Measurements from ENCODE around the gene PAXX. TPM values are rescaled to one million over a fixed set of nuclear protein-coding genes. Genes with fewer than 3 reads are reported as not detected.
"Not testable (repeated sequence)": the region's sequence is repeated elsewhere in the genome, so short reads cannot be mapped to it uniquely, and the experiment has no call there.

The PAXX gene
- total RNA-seq, 1 donor from 2014 or later: 10.0 TPM

DNA sequence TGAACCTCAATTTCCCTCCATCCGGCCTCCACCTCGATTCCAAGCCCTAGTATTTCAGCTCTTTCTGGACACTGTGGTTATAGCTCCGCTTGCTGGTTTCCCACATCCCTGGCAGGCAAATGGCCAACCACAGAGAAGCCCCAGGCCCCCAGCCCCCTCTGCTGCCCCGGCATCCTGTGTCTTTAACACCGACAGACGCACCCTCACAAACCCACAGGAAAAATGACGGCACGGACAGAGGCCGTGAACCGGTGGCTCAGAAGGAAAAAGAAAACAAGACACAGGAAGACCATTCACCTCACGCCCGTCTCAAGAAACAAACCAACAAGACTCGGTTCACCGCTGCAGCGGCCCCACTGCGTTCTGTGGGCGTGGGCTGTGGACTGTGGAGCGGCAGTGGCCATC is 5.6 kb downstream of the PAXX start:
- TF ChIP-seq, protein P1, sequence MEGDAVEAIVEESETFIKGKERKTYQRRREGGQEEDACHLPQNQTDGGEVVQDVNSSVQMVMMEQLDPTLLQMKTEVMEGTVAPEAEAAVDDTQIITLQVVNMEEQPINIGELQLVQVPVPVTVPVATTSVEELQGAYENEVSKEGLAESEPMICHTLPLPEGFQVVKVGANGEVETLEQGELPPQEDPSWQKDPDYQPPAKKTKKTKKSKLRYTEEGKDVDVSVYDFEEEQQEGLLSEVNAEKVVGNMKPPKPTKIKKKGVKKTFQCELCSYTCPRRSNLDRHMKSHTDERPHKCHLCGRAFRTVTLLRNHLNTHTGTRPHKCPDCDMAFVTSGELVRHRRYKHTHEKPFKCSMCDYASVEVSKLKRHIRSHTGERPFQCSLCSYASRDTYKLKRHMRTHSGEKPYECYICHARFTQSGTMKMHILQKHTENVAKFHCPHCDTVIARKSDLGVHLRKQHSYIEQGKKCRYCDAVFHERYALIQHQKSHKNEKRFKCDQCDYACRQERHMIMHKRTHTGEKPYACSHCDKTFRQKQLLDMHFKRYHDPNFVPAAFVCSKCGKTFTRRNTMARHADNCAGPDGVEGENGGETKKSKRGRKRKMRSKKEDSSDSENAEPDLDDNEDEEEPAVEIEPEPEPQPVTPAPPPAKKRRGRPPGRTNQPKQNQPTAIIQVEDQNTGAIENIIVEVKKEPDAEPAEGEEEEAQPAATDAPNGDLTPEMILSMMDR (IDR thresholded peaks at IDR 0.05; ENCODE audit: insufficient read depth, low read length, severe bottlenecking): no peak
- Histone ChIP-seq H3K36me3 (ENCODE audit: control insufficient read depth, insufficient read depth, low read length) (peaks cover 2% of the 10 kb centered on the region), H3K27me3 (ENCODE audit: control insufficient read depth, insufficient read depth, low read length) (no peaks in the 10 kb centered on the region), H3K4me3 (ENCODE audit: low read depth, low read length) (no peak overlapping the region)
- DNase-seq (ENCODE audit: low read depth): no peak
- no peak for FAIRE-seq

DNA sequence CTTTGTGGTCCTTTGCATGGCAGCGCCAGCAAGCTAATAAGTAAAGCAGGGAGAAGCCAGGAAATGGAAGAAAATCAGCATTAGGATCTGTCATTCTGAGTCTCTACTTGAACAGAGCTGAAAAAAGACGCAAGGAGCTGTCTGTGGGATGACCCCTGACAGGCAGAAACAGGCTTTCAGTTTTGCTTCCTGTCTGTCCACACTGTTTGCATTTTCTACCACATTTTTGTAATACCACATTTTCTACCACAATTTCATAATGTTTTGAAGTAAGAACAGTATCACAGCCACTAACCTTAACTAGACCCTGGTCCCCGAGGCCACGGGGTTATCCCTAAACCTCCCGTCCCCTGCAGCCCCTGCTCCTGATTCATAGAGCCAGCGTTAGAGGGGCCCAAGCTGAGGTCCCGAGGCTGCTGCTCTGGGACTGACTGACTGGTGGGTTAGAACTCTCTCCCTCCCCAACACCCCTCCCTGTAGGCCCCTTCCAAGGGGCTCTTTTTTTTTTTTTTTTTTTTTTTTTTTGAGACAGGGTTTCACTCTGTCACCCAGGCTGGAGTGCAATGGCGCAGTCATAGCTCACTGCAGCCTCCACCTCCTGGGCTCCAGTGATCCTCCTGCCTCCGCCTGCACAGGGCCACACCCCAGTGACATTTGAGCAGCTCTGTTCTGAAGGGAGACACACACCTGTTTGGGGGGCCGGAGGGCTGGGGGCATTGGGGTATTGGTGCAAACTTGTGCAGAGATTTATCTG is 8.1 kb downstream of the PAXX start:
- FAIRE-seq (no peak), DNase-seq (ENCODE audit: low read depth) (peak; percentile 43)
- H3K4me3 ChIP-seq (ENCODE audit: low read depth, low read length): no peak overlapping the region
- H3K27me3 ChIP-seq (ENCODE audit: control insufficient read depth, insufficient read depth, low read length): no peaks in the 10 kb centered on the region
- H3K36me3 ChIP-seq (ENCODE audit: control insufficient read depth, insufficient read depth, low read length): no peaks in the 10 kb centered on the region
- TF ChIP-seq, protein P1 (IDR thresholded peaks at IDR 0.05; ENCODE audit: insufficient read depth, low read length, severe bottlenecking): no peak

DNA sequence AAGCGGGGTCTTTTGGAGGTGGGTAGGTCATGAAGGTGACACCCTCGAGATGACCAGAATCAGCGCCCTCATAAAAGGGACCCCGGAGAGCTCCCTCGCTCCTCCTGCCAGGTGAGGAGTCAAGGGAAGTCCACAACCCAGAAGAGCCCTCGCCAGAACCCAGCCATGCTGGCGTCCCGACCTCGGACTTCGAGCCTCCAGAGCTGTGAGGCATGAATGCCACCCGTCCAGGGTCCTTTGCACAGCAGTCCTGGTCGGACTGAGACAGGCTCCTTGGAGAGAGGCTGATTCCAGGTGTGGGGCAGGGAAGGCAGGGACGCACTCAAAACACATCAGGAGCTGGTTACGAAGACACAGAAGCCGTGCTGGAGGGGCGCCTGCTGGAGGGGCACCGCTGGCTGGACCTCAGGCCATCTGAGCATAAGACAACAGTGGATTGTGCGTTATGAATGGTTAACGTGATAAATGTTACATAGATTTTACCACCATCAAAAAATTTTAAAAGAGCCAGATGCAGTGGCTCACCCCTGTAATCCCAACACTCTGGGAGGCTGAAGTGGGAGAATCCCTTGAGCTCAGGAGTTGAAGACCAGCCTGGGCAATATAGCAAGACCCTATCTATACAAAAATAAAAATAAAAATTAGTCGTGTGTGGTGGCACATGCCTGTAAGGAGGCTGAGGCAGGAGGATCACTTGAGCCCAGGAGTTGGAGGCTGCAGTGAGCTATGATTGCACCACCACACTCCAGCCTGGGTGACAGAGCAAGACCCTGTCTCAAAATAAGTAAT is 9.8 kb downstream of the PAXX start:
- DNase-seq (ENCODE audit: low read depth) (no peak), FAIRE-seq (no peak)
- Histone ChIP-seq H3K4me3 (ENCODE audit: low read depth, low read length) (no peak overlapping the region), H3K36me3 (ENCODE audit: control insufficient read depth, insufficient read depth, low read length) (no peaks in the 10 kb centered on the region), H3K27me3 (ENCODE audit: control insufficient read depth, insufficient read depth, low read length) (no peaks in the 10 kb centered on the region)
- TF ChIP-seq, protein P1 (IDR thresholded peaks at IDR 0.05; ENCODE audit: insufficient read depth, low read length, severe bottlenecking): no peak

DNA sequence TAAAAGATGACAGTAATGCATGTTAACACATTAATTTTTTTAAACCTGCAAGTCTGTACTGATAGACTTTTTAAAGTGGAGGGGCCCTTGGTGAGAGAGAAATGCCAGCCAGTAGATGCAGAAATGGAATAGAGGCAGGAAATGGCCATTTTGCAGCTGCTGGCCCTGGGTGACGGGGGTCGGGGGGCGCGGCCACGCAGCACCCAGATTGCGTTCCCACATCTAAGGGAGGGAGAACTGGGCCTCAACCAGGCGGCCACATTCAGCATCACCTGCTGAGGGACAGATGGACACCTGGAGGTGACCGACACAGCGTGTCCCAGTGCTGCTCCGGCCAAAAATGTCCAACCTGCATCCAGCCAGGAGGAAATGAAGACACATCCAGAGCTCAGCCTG is 10.4 kb downstream of the PAXX start:
- Histone ChIP-seq H3K36me3 (ENCODE audit: control insufficient read depth, insufficient read depth, low read length) (no peaks in the 10 kb centered on the region), H3K27me3 (ENCODE audit: control insufficient read depth, insufficient read depth, low read length) (no peaks in the 10 kb centered on the region), H3K4me3 (ENCODE audit: low read depth, low read length) (no peak overlapping the region)
- DNase-seq (ENCODE audit: low read depth): no peak
- TF ChIP-seq, protein P1 (IDR thresholded peaks at IDR 0.05; ENCODE audit: insufficient read depth, low read length, severe bottlenecking): no peak
- no peak for FAIRE-seq

DNA sequence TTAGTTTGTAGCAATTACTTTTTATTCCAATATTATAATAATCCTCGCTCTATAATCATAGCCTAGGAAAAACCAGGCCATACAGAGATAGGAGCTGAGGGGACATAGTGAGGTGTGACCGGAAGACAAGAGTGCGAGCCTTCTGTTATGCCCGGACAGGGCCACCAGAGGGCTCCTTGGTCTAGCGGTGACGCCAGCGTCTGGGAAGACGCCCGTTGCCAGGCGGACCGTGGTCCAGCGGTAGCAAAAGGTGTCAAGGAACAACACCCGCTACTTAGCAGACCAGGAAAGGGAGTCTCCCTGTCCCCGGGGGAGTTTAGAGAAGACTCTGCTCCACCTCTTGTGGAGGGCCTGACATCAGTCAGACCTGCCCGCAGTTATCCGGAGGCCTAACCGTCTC is 12.1 kb downstream of the PAXX start:
- H3K36me3 ChIP-seq (ENCODE audit: control insufficient read depth, insufficient read depth, low read length); FAIRE-seq; DNase-seq (ENCODE audit: low read depth); H3K4me3 ChIP-seq (ENCODE audit: low read depth, low read length); H3K27me3 ChIP-seq (ENCODE audit: control insufficient read depth, insufficient read depth, low read length): not testable (repeated sequence)
- TF ChIP-seq, protein P1 (IDR thresholded peaks at IDR 0.05; ENCODE audit: insufficient read depth, low read length, severe bottlenecking): peak; percentile 23

Measured in bronchial epithelial cell (primary cell).